Spleen (tissue), 7 donors: ENCODE results near the gene DDX28.

Experiments used
- CTCF ChIP-seq, 11 experiments: fragments of 200-600 bp in 7 of 11; fragments of 450-650 bp in 4 of 11; sonication (generic) in 4 of 11; IDR thresholded peaks in 8 of 11; conservative IDR thresholded peaks in 3 of 11; 1 replicate in 7 of 11; 2 replicates in 4 of 11; pipeline versions ENCODE4 v1.4.0 to v1.8.0; 2016 to 2021; ENCODE audit warnings: antibody characterized with exemption in 11 of 11, inconsistent platforms in 4 of 11, mild to moderate bottlenecking in 1 of 11
- POLR2AphosphoS5 ChIP-seq, 3 donors: sonication (generic); formaldehyde crosslinking; IDR thresholded peaks; one replicate each; pipeline ENCODE4 v1.5.1; 2017; ENCODE audit warnings: antibody characterized with exemption in 3 of 3
- donor health status: DM: no; HTN: no; CAD: no; lungs with moderate emphysema.
- donor health status: DM: no; HTN: no; CAD: no.
- donor health status: DM: no; HTN: no; CAD: no.

GRCh38 chr16:68070249-68070730 is 47.3 kb upstream of the DDX28 start:
- no peak for TF ChIP-seq CTCF (IDR thresholded peaks at IDR 0.05 in 8 of 11, conservative IDR thresholded peaks at IDR 0.05 in 3 of 11)
- no peak for TF ChIP-seq POLR2AphosphoS5 (IDR thresholded peaks at IDR 0.05)
